Tibial nerve (tissue), 3 donors: ENCODE measurements around the gene LRRC28.

ENCODE experiments used
- POLR2A ChIP-seq, 2 donors: fragments of 450-650 bp; IDR thresholded peaks; one replicate each; pipeline ENCODE4 v1.6.1; 2017; ENCODE audit warnings: antibody characterized with exemption in 2 of 2, mild to moderate bottlenecking in 2 of 2, moderate library complexity in 2 of 2
- TF ChIP-seq, protein P1 (sequence below), 5 experiments: fragments of 200-600 bp in 3 of 5; fragments of 450-650 bp in 2 of 5; sonication (generic) in 3 of 5; IDR thresholded peaks; one replicate each; pipeline ENCODE4 v1.5.1; 2016 to 2019; ENCODE audit warnings: antibody characterized with exemption in 5 of 5, mild to moderate bottlenecking in 3 of 5, moderate library complexity in 2 of 5

DNA sequence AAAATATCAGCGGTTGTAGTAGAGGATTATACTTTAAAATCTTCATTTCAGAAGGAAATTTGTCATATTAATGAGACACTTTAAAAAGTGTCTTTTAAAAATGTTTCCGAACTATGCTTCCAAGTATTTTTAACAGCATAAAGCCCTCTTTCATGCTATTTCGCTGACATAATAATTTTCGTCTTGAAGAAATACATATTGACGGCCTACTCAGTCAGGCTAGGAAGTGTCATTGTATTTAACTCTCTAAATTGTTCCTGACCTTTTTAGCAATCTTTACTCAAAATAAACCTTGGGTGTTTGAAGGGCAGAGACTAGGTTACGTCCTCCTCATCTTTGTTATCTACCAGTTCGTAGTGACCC is 806 bp upstream of the LRRC28 start:
- TF ChIP-seq, protein P1, sequence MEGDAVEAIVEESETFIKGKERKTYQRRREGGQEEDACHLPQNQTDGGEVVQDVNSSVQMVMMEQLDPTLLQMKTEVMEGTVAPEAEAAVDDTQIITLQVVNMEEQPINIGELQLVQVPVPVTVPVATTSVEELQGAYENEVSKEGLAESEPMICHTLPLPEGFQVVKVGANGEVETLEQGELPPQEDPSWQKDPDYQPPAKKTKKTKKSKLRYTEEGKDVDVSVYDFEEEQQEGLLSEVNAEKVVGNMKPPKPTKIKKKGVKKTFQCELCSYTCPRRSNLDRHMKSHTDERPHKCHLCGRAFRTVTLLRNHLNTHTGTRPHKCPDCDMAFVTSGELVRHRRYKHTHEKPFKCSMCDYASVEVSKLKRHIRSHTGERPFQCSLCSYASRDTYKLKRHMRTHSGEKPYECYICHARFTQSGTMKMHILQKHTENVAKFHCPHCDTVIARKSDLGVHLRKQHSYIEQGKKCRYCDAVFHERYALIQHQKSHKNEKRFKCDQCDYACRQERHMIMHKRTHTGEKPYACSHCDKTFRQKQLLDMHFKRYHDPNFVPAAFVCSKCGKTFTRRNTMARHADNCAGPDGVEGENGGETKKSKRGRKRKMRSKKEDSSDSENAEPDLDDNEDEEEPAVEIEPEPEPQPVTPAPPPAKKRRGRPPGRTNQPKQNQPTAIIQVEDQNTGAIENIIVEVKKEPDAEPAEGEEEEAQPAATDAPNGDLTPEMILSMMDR (IDR thresholded peaks at IDR 0.05): no peak
- no peak for TF ChIP-seq POLR2A (IDR thresholded peaks at IDR 0.05)
